RWPE2 (cell line): ENCODE data around the gene LARGE1.

Source experiments
- ATAC-seq: fragments of 200-7000 bp; cut with Tn5 transposase; 3 replicates; pipeline ENCODE4 v1.9.1; 2021; ENCODE audit warnings: low read depth
- DNase-seq: peaks from one replicate; pipeline ENCODE4 v3.0.0-alpha.2; 2020; ENCODE audit warnings: low spot score
- H3K27ac ChIP-seq: fragments of 450-650 bp; 2 replicates; pipeline ENCODE4 v1.5.1; 2017; ENCODE audit warnings: mild to moderate bottlenecking; ENCODE audit not compliant: poor library complexity, severe bottlenecking
- H3K27me3 ChIP-seq: fragments of 250-450 bp; sonication (Bioruptor Pico); 2 replicates; pipeline ENCODE4 v1.5.1; 2021; ENCODE audit warnings: mild to moderate bottlenecking, moderate library complexity; ENCODE audit not compliant: insufficient read depth, poor library complexity, severe bottlenecking
- H3K36me3 ChIP-seq: fragments of 250-450 bp; sonication (Bioruptor Pico); 2 replicates; pipeline ENCODE4 v1.5.1; 2020; ENCODE audit warnings: low read depth, mild to moderate bottlenecking, moderate library complexity
- H3K4me1 ChIP-seq: fragments of 250-450 bp; sonication (Bioruptor Pico); 2 replicates; pipeline ENCODE4 v1.5.1; 2021; ENCODE audit warnings: mild to moderate bottlenecking, moderate library complexity; ENCODE audit not compliant: insufficient read depth, poor library complexity, severe bottlenecking
- H3K4me3 ChIP-seq: fragments of 250-450 bp; sonication (Bioruptor Pico); 2 replicates; pipeline ENCODE4 v1.5.1; 2021; ENCODE audit warnings: mild to moderate bottlenecking, moderate library complexity; ENCODE audit not compliant: severe bottlenecking
- H3K9me3 ChIP-seq: fragments of 250-450 bp; sonication (Bioruptor Pico); 2 replicates; pipeline ENCODE4 v1.5.1; 2021; ENCODE audit warnings: mild to moderate bottlenecking, moderate library complexity; ENCODE audit not compliant: severe bottlenecking
- TF ChIP-seq, protein P1 (sequence below): fragments of 450-650 bp; IDR thresholded peaks from one replicate; pipeline ENCODE4 v1.5.1; 2017; ENCODE audit warnings: mild to moderate bottlenecking, moderate library complexity; ENCODE audit not compliant: poor library complexity, severe bottlenecking

The LARGE1 gene

DNA sequence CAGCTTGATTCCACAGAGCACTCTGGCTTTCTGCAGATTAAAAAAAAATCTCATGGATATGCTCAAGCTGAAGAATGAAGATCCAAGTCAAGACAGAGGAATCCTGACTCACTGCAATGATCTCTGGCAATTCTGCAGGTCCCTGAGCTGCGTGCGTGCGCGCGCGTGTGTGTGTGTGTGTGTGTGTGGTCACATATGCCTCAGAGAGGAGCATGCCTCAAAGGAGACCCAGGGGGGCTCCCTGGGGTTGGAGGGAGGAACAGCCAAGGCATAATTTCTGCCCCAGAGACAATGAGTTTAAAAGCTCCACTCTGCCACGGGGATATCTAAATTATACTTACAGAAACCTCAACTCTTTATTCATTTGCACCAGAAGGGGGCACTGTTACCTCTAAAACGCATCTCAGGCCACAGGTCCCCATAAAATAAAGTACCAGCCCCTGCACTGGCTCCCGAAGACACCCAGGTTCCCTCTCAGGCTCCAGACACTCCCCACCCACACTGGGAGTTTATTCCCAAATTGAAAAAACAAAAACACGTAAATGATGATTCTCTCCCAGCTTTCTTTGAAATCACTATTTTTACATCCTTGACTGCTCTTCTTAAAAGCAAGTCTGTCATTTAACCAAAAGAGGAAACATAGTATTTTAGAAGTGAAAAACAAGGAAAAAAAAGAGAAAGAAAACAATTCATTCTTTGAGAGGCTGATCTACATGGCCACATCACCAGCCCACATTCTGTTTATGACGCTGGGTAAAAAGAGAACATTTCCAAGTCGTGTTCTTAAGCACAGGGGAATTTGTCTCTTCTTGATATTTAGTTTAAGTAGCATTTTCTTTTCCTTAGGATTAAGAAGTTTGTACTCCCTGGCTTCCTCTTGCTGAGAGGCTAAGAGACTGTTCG, 401.0 kb downstream of the LARGE1 start:
- Histone ChIP-seq H3K27me3 (no peaks in the 10 kb centered on the region), H3K4me1 (no peaks in the 10 kb centered on the region), H3K4me3 (no peak overlapping the region), H3K27ac (no peak overlapping the region), H3K36me3 (no peaks in the 10 kb centered on the region), H3K9me3 (no peaks in the 10 kb centered on the region)
- no peak for ATAC-seq
- DNase-seq: no peak
- TF ChIP-seq, protein P1, sequence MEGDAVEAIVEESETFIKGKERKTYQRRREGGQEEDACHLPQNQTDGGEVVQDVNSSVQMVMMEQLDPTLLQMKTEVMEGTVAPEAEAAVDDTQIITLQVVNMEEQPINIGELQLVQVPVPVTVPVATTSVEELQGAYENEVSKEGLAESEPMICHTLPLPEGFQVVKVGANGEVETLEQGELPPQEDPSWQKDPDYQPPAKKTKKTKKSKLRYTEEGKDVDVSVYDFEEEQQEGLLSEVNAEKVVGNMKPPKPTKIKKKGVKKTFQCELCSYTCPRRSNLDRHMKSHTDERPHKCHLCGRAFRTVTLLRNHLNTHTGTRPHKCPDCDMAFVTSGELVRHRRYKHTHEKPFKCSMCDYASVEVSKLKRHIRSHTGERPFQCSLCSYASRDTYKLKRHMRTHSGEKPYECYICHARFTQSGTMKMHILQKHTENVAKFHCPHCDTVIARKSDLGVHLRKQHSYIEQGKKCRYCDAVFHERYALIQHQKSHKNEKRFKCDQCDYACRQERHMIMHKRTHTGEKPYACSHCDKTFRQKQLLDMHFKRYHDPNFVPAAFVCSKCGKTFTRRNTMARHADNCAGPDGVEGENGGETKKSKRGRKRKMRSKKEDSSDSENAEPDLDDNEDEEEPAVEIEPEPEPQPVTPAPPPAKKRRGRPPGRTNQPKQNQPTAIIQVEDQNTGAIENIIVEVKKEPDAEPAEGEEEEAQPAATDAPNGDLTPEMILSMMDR: peak; percentile 28

DNA sequence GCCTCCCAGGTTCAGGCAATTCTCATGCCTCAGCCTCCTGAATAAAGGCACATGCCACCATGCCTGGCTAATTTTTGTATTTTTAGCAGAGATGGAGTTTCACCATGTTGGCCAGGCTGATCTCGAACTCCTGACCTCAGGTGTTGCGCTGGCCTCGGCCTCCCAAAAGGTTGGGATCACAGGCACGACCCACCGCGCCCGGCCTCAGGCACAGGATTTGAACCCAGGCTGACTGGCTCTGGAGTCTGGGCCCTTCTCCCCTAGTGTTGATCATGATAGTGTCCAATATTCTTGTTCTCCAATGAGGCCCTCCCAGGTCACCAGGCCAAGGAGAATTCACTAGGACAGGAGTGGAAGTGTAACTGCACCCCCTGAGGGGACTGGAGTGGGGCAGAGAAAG, 401.9 kb downstream of the LARGE1 start:
- no peaks in the 10 kb centered on the region for H3K4me1 ChIP-seq
- no peak overlapping the region for H3K4me3 ChIP-seq
- ATAC-seq (no peak), DNase-seq (no peak)
- H3K9me3 ChIP-seq: no peaks in the 10 kb centered on the region
- no peaks in the 10 kb centered on the region for H3K27me3 ChIP-seq
- TF ChIP-seq, protein P1: no peak
- no peak overlapping the region for H3K27ac ChIP-seq
- no peaks in the 10 kb centered on the region for H3K36me3 ChIP-seq

DNA sequence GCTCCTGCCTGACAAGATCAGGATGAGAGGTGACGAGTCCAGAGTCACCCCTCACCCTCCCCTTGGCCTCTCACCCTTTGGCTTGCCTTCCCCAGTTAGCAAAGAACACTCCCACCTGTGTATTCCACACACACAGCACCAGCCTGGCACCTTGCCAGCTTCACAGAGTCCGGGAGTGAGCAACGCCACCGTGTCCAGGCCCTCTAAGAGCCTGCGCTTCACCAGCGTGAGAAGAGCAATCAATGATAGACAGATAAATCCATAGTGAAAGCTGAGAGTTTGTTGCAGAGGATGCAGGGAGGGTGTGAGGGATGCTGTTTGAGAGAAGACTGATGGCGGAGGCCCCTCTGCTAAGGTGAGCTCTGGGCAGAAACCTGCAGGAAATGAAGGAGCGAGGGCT, 404.5 kb downstream of the LARGE1 start:
- Histone ChIP-seq H3K4me3 (no peak overlapping the region), H3K9me3 (no peaks in the 10 kb centered on the region), H3K27me3 (no peaks in the 10 kb centered on the region), H3K4me1 (no peaks in the 10 kb centered on the region), H3K36me3 (no peaks in the 10 kb centered on the region), H3K27ac (no peak overlapping the region)
- ATAC-seq (no peak), DNase-seq (no peak)
- TF ChIP-seq, protein P1: no peak

DNA sequence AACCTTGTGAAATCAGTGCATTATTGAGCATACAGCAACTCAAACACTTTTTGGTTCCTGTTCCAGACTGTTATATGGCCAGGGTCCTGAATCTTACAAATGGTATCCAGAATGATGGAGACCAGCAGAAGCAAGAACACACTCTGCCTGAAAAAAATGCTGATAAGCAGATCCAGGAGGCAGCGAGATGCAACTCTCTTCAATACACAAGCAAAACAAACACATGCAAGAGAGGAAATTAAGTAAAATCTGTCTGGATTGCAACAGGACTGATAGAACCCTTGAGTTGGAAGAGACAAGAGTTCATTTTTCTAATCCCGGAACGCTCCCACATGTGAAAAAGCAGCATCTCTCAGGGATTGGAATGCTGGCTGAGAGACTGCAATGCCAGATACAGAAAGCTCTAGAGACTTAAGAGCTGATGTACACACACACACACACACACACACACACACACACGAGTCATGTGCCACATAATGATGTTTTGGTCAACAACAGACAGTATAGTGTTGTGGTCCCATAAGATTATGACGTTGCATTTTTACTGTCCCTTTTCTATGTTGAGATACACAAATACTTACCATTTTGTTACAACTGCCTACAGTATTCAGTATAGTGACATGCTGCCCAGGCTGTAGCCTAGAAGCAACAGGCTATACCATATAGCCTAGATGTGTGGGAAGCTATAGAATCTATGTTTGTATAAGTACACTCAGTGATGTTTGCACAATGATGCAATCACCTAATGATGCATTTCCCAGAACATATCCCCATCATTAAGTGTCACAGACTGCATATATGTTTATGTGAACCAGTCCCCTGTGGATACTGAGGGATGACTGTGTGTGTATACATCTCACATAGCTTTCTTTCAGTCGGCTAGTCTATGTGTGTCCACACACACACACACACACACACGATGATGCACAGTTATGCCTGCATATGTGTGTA, 406.6 kb downstream of the LARGE1 start:
- H3K27me3 ChIP-seq: no peaks in the 10 kb centered on the region
- no peak overlapping the region for H3K27ac ChIP-seq
- H3K36me3 ChIP-seq: no peaks in the 10 kb centered on the region
- H3K4me1 ChIP-seq: no peaks in the 10 kb centered on the region
- no peak overlapping the region for H3K4me3 ChIP-seq
- H3K9me3 ChIP-seq: no peaks in the 10 kb centered on the region
- DNase-seq: no peak
- no peak for ATAC-seq
- TF ChIP-seq, protein P1: no peak
